GM23338 (cell line): ENCODE data around the gene DDA1. TPM values are rescaled to one million over a fixed set of nuclear protein-coding genes. Genes with fewer than 3 reads are reported as not detected.

Source experiments
- ATAC-seq: fragments of 200-7000 bp; cut with Tn5 transposase; 3 replicates; pipeline ENCODE4 v1.9.1; 2020
- DNase-seq: peaks from one replicate; pipeline ENCODE4 v3.0.0-alpha.2; 2015; ENCODE audit warnings: low spot score
- H2AFZ ChIP-seq: fragments of 200-600 bp; sonication (generic); 2 replicates; pipeline ENCODE4 v1.8.0; 2016; ENCODE audit warnings: antibody characterized with exemption, mild to moderate bottlenecking, moderate library complexity
- H3F3A ChIP-seq: fragments of 200-600 bp; sonication (generic); replicated peaks from 2 replicates; pipeline ENCODE4 v1.8.0; 2017; ENCODE audit warnings: antibody characterized with exemption, mixed run types, low read depth
- H3K27ac ChIP-seq: fragments of 200-600 bp; sonication (generic); 2 replicates; pipeline ENCODE4 v1.6.1; 2016; ENCODE audit warnings: low read depth
- H3K27me3 ChIP-seq: fragments of 200-600 bp; sonication (generic); 2 replicates; pipeline ENCODE4 v1.8.0; 2016; ENCODE audit warnings: mild to moderate bottlenecking, mixed run types, moderate library complexity; ENCODE audit not compliant: insufficient read depth
- H3K36me3 ChIP-seq: fragments of 200-600 bp; sonication (generic); 2 replicates; pipeline ENCODE4 v1.8.0; 2016; ENCODE audit warnings: mild to moderate bottlenecking; ENCODE audit not compliant: insufficient read depth
- H3K4me1 ChIP-seq: fragments of 200-600 bp; sonication (generic); 2 replicates; pipeline ENCODE4 v1.8.0; 2016; ENCODE audit warnings: mild to moderate bottlenecking, moderate library complexity; ENCODE audit not compliant: insufficient read depth
- H3K4me2 ChIP-seq: fragments of 200-600 bp; sonication (generic); 2 replicates; pipeline ENCODE4 v1.7.1; 2017; ENCODE audit warnings: mixed run types
- H3K4me3 ChIP-seq: fragments of 200-600 bp; sonication (generic); 2 replicates; pipeline ENCODE4 v1.6.1; 2016; ENCODE audit warnings: mixed run types
- H3K79me2 ChIP-seq: fragments of 200-600 bp; sonication (generic); replicated peaks from 2 replicates; pipeline ENCODE4 v1.8.0; 2017; ENCODE audit warnings: mild to moderate bottlenecking; ENCODE audit not compliant: insufficient read depth
- H3K9me2 ChIP-seq: fragments of 200-600 bp; sonication (generic); 2 replicates; pipeline ENCODE4 v1.8.0; 2017; ENCODE audit not compliant: insufficient read depth
- H4K20me1 ChIP-seq: fragments of 200-600 bp; sonication (generic); replicated peaks from 2 replicates; pipeline ENCODE4 v1.8.0; 2017; ENCODE audit warnings: mild to moderate bottlenecking; ENCODE audit not compliant: insufficient read depth
- H3K27ac Mint-ChIP-seq: 2 replicates; pipeline ENCODE4 v1.8.0; 2020; ENCODE audit warnings: inconsistent platforms, mild to moderate bottlenecking, moderate library complexity, mixed read lengths
- H3K27me3 Mint-ChIP-seq: 3 replicates; pipeline ENCODE4 v1.8.0; 2022; ENCODE audit warnings: low read depth, mild to moderate bottlenecking, moderate library complexity, mixed read lengths, inconsistent platforms; ENCODE audit not compliant: insufficient read depth, poor library complexity
- H3K36me3 Mint-ChIP-seq: 3 replicates; pipeline ENCODE4 v1.8.0; 2021; ENCODE audit warnings: low read depth, mild to moderate bottlenecking, inconsistent platforms, moderate library complexity, mixed read lengths
- H3K4me1 Mint-ChIP-seq: 3 replicates; pipeline ENCODE4 v1.8.0; 2020; ENCODE audit warnings: mild to moderate bottlenecking, inconsistent platforms, mixed read lengths
- H3K4me3 Mint-ChIP-seq: 3 replicates; pipeline ENCODE4 v1.8.0; 2021; ENCODE audit warnings: moderate library complexity, mild to moderate bottlenecking, inconsistent platforms, mixed read lengths
- H3K9me3 Mint-ChIP-seq: 3 replicates; pipeline ENCODE4 v1.8.0; 2020; ENCODE audit warnings: moderate library complexity, mild to moderate bottlenecking, inconsistent platforms, mixed read lengths
- CREB1 ChIP-seq: fragments of 250-450 bp; sonication (Bioruptor Pico); IDR thresholded peaks from 2 replicates; pipeline ENCODE4 v1.5.0; 2020; ENCODE audit warnings: low read depth, mild to moderate bottlenecking, moderate library complexity
- CTCF ChIP-seq, 2 experiments: fragments of 200-600 bp in 1 of 2; sonication (generic) in 1 of 2; conservative IDR thresholded peaks; 2 replicates each; pipeline versions ENCODE4 v1.5.1 to v1.6.1; 2016 to 2017; ENCODE audit warnings: antibody characterized with exemption in 2 of 2, low read depth in 2 of 2, mild to moderate bottlenecking in 2 of 2, moderate library complexity in 1 of 2
- EZH2 ChIP-seq: fragments of 200-600 bp; sonication (generic); IDR thresholded peaks from one replicate; pipeline ENCODE4 v1.8.0; 2017; ENCODE audit warnings: antibody characterized with exemption, mild to moderate bottlenecking, low read depth; ENCODE audit not compliant: unreplicated experiment
- EZH2phosphoT487 ChIP-seq: fragments of 200-600 bp; sonication (generic); IDR thresholded peaks from one replicate; pipeline ENCODE4 v1.8.1; 2018; ENCODE audit warnings: antibody characterized with exemption; ENCODE audit not compliant: unreplicated experiment
- NANOG ChIP-seq: IDR thresholded peaks from 2 replicates; pipeline ENCODE4 v1.6.1; 2016; ENCODE audit warnings: antibody characterized with exemption, borderline replicate concordance
- POLR2AphosphoS5 ChIP-seq: IDR thresholded peaks from 2 replicates; pipeline ENCODE4 v1.6.1; 2016; ENCODE audit warnings: antibody characterized with exemption, low read depth
- REST ChIP-seq: IDR thresholded peaks from one replicate; pipeline ENCODE4 v1.6.1; 2018; ENCODE audit warnings: antibody characterized with exemption; ENCODE audit not compliant: unreplicated experiment
- STAT1 ChIP-seq: IDR thresholded peaks from one replicate; pipeline ENCODE4 v1.6.1; 2016; ENCODE audit warnings: antibody characterized with exemption; ENCODE audit not compliant: unreplicated experiment
- ZNF114 ChIP-seq: fragments of 250-450 bp; sonication (Bioruptor Pico); IDR thresholded peaks from 2 replicates; pipeline ENCODE4 v1.5.0; 2020; ENCODE audit warnings: mild to moderate bottlenecking, moderate library complexity
- ZNF331 ChIP-seq: fragments of 250-450 bp; sonication (Bioruptor Pico); IDR thresholded peaks from 2 replicates; pipeline ENCODE4 v1.5.0; 2020; ENCODE audit warnings: low read depth, mild to moderate bottlenecking, moderate library complexity
- ZNF462 ChIP-seq: fragments of 250-450 bp; sonication (Bioruptor Pico); IDR thresholded peaks from 2 replicates; pipeline ENCODE4 v1.5.0; 2020; ENCODE audit warnings: mild to moderate bottlenecking, moderate library complexity
- polyA plus RNA-seq: library from polyadenylated mRNA; unstranded; fragments of >200 nt; fragmentation: Nextera tagmentation; extraction: Ambion mirVana; gene quantifications from 2 replicates; pipeline ENCODE4 v1.2.1, GENCODE V29; 2016
- total RNA-seq: library from RNA; depleted of rRNA; stranded (reverse); fragments of >200 nt; shearing (Covaris generic); gene quantifications from 2 replicates; pipeline ENCODE4 v1.2.3, GENCODE V29; 2014

Gene DDA1
- total and polyA plus RNA-seq, 2 experiments from 2014 or later: 34.6 to 107 TPM

- no peak overlapping the region for H3K4me3 Mint-ChIP-seq
- Histone ChIP-seq H3K4me1 (peaks cover 9% of the 10 kb centered on the region), H3K4me3 (no peak overlapping the region), H3K27ac (no peak overlapping the region), H3K79me2 (peaks cover 25% of the 10 kb centered on the region), H4K20me1 (peaks cover 16% of the 10 kb centered on the region), H2AFZ (no peak overlapping the region), H3K27me3 (no peaks in the 10 kb centered on the region), H3K9me2 (no peaks in the 10 kb centered on the region), H3K4me2 (no peak overlapping the region), H3F3A (peaks cover 8% of the 10 kb centered on the region; the same call in 1 of the 2 replicates), H3K36me3 (peaks cover 10% of the 10 kb centered on the region; the same call in 1 of the 2 replicates)
- peaks cover 39% of the 10 kb centered on the region for H3K36me3 Mint-ChIP-seq
- peaks cover 18% of the 10 kb centered on the region for H3K27me3 Mint-ChIP-seq
- ATAC-seq: no peak
- H3K4me1 Mint-ChIP-seq: peaks cover 12% of the 10 kb centered on the region
- no peaks in the 10 kb centered on the region; the same call in 2 of the 3 replicates for H3K9me3 Mint-ChIP-seq
- H3K27ac Mint-ChIP-seq: no peak overlapping the region
- TF ChIP-seq POLR2AphosphoS5 (no peak), STAT1 (no peak), REST (no peak), NANOG (no peak), CREB1 (CRISPR knock-in tag) (no peak), CTCF (conservative IDR thresholded peaks at IDR 0.05; ENCODE audit: low read depth in 2 of 2) (no peak), EZH2 (no peak), EZH2phosphoT487 (no peak), ZNF462 (no peak), ZNF331 (CRISPR knock-in tag) (no peak), ZNF114 (CRISPR knock-in tag) (no peak)
- no peak for DNase-seq
These were observed 4.7 kb downstream of the DDA1 start for GRCh38 chr19:17314007-17314593.
